Measurements from ENCODE around the gene SYT1.

Gene SYT1

GRCh38 chr12:79439175-79439825 lies 574.7 kb downstream of the SYT1 start:
- no peak for FAIRE-seq
- DNase-seq (ENCODE audit: insufficient read length, low spot score): no peak

GRCh38 chr12:79441534-79441933 lies 577.0 kb downstream of the SYT1 start:
- FAIRE-seq (no peak), DNase-seq (ENCODE audit: insufficient read length, low spot score) (no peak)
- no peak for TF ChIP-seq CTCF (IDR thresholded peaks at IDR 0.05; ENCODE audit: insufficient read depth, missing control alignments)

More at GRCh38 chr12:79439175-79439825, 574.7 kb downstream of the SYT1 start:
- TF ChIP-seq CTCF (IDR thresholded peaks at IDR 0.05; ENCODE audit: insufficient read depth, missing control alignments): no peak

GRCh38 chr12:79442396-79442795 lies 577.8 kb downstream of the SYT1 start:
- no peak for DNase-seq (ENCODE audit: insufficient read length, low spot score)
- no peak for TF ChIP-seq CTCF (IDR thresholded peaks at IDR 0.05; ENCODE audit: insufficient read depth, missing control alignments)
- no peak for FAIRE-seq

GRCh38 chr12:79444089-79444488 lies 579.5 kb downstream of the SYT1 start:
- FAIRE-seq (no peak), DNase-seq (ENCODE audit: insufficient read length, low spot score) (no peak)
- TF ChIP-seq CTCF (IDR thresholded peaks at IDR 0.05; ENCODE audit: insufficient read depth, missing control alignments): no peak

- no peak for DNase-seq (ENCODE audit: insufficient read length, low spot score)
- no peak for TF ChIP-seq CTCF (IDR thresholded peaks at IDR 0.05; ENCODE audit: insufficient read depth, missing control alignments)
- FAIRE-seq: no peak
These were observed 584.2 kb downstream of the SYT1 start for GRCh38 chr12:79448816-79449215.

- no peak for TF ChIP-seq CTCF (IDR thresholded peaks at IDR 0.05; ENCODE audit: insufficient read depth, missing control alignments)
- FAIRE-seq: no peak
- no peak for DNase-seq (ENCODE audit: insufficient read length, low spot score)
These were observed 586.8 kb downstream of the SYT1 start for GRCh38 chr12:79451365-79451764.

- no peak for TF ChIP-seq CTCF (IDR thresholded peaks at IDR 0.05; ENCODE audit: insufficient read depth, missing control alignments)
- DNase-seq (ENCODE audit: insufficient read length, low spot score) (no peak), FAIRE-seq (no peak)
These were observed 587.4 kb downstream of the SYT1 start for GRCh38 chr12:79451978-79452377.

Measured in D721Med (cell line).